Neural progenitor cell (in vitro differentiated cells): ENCODE results near the gene MRPL16. TPM values are rescaled to one million over a fixed set of nuclear protein-coding genes. Genes with fewer than 3 reads are reported as not detected.

Source experiments
- DNase-seq: peaks from one replicate; pipeline ENCODE4 v3.0.0-alpha.2; 2016; ENCODE audit warnings: low spot score
- H2AFZ ChIP-seq: fragments of 200-600 bp; sonication (generic); replicated peaks from 2 replicates; pipeline ENCODE4 v1.6.1; 2016; ENCODE audit warnings: antibody characterized with exemption
- H3F3A ChIP-seq: fragments of 200-600 bp; sonication (generic); 2 replicates; pipeline ENCODE4 v1.6.1; 2016; ENCODE audit warnings: antibody characterized with exemption, low read depth
- H3K27ac ChIP-seq: fragments of 200-600 bp; sonication (generic); 2 replicates; pipeline ENCODE4 v1.5.1; 2016; ENCODE audit warnings: mild to moderate bottlenecking
- H3K27me3 ChIP-seq: fragments of 200-600 bp; sonication (generic); 2 replicates; pipeline ENCODE4 v1.6.1; 2016; ENCODE audit warnings: mild to moderate bottlenecking, moderate library complexity
- H3K36me3 ChIP-seq: fragments of 200-600 bp; sonication (generic); 2 replicates; pipeline ENCODE4 v1.5.1; 2016
- H3K4me1 ChIP-seq: fragments of 200-600 bp; sonication (generic); 2 replicates; pipeline ENCODE4 v1.6.1; 2016; ENCODE audit warnings: mixed run types
- H3K4me2 ChIP-seq: fragments of 200-600 bp; sonication (generic); 2 replicates; pipeline ENCODE4 v1.6.1; 2016
- H3K4me3 ChIP-seq: fragments of 200-600 bp; sonication (generic); 2 replicates; pipeline ENCODE4 v1.5.1; 2016
- H3K79me2 ChIP-seq: fragments of 200-600 bp; sonication (generic); 2 replicates; pipeline ENCODE4 v1.6.1; 2016; ENCODE audit warnings: low read depth
- H3K9ac ChIP-seq: fragments of 200-600 bp; sonication (generic); 2 replicates; pipeline ENCODE4 v1.6.1; 2016
- H3K9me3 ChIP-seq: fragments of 200-600 bp; sonication (generic); 2 replicates; pipeline ENCODE4 v1.5.1; 2016; ENCODE audit warnings: low read depth
- H4K20me1 ChIP-seq: fragments of 200-600 bp; sonication (generic); 2 replicates; pipeline ENCODE4 v1.6.1; 2016; ENCODE audit warnings: low read depth
- H3K27ac Mint-ChIP-seq: 3 replicates; pipeline ENCODE4 v1.8.0; 2021; ENCODE audit warnings: mixed read lengths
- H3K27me3 Mint-ChIP-seq: 2 replicates; pipeline ENCODE4 v1.8.0; 2022; ENCODE audit warnings: low read depth, mild to moderate bottlenecking, inconsistent platforms, moderate library complexity, mixed read lengths; ENCODE audit not compliant: insufficient read depth
- H3K36me3 Mint-ChIP-seq: 3 replicates; pipeline ENCODE4 v1.8.0; 2021; ENCODE audit warnings: mixed read lengths
- H3K4me1 Mint-ChIP-seq: 3 replicates; pipeline ENCODE4 v1.8.0; 2021; ENCODE audit warnings: mixed read lengths
- H3K4me3 Mint-ChIP-seq: 3 replicates; pipeline ENCODE4 v1.8.0; 2021; ENCODE audit warnings: mild to moderate bottlenecking, moderate library complexity, mixed read lengths
- H3K9me3 Mint-ChIP-seq: 3 replicates; pipeline ENCODE4 v1.8.0; 2020; ENCODE audit warnings: mixed read lengths
- EZH2 ChIP-seq: fragments of 200-600 bp; sonication (generic); IDR thresholded peaks from 2 replicates; pipeline ENCODE4 v1.6.1; 2017; ENCODE audit warnings: antibody characterized with exemption, mild to moderate bottlenecking, moderate library complexity
- EZH2phosphoT487 ChIP-seq: fragments of 200-600 bp; sonication (generic); IDR thresholded peaks from 2 replicates; pipeline ENCODE4 v1.6.1; 2017; ENCODE audit warnings: antibody characterized with exemption
- total RNA-seq: library from RNA; depleted of rRNA; stranded (reverse); fragments of >200 nt; gene quantifications from 2 replicates; pipeline ENCODE4 v1.2.3, GENCODE V29; 2015; ENCODE audit warnings: low replicate concordance
- TF ChIP-seq, protein P1 (sequence below): fragments of 200-600 bp; sonication (generic); IDR thresholded peaks from 2 replicates; pipeline ENCODE4 v1.5.1; 2017; ENCODE audit warnings: antibody characterized with exemption, mild to moderate bottlenecking

MRPL16 gene
- total RNA-seq, 1 donor from 2014 or later, result 49.8 TPM

GRCh38 chr11:59761993-59762392, 48.6 kb downstream of the MRPL16 start:
- no peaks in the 10 kb centered on the region for H3K36me3 Mint-ChIP-seq

DNA sequence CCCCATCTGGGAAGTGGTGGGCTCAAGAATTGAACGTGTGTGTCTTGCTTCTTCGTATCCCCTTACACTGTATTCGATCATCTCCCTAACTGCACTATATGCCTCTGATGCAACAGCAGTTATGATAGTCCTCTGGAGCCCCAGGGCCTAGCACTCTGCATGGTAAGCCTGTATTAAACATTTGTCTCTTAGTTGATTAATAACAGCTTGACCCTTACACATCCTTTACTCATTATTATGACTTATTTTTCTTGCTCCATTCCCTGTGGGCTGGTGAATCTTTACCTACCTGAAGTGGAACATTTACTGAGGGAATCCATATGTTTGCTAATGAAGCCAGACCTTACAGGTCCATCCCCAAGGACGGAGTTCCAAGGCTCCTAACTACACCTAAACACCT, 49.8 kb downstream of the MRPL16 start:
- H3K27me3 ChIP-seq, result no peaks in the 10 kb centered on the region
- no peak overlapping the region for H3K4me3 ChIP-seq
- DNase-seq, result no peak
- no peaks in the 10 kb centered on the region for H3K9me3 ChIP-seq
- H4K20me1 ChIP-seq, result peaks cover 21% of the 10 kb centered on the region
- no peak for TF ChIP-seq EZH2
- no peak for TF ChIP-seq EZH2phosphoT487
- TF ChIP-seq, protein P1, sequence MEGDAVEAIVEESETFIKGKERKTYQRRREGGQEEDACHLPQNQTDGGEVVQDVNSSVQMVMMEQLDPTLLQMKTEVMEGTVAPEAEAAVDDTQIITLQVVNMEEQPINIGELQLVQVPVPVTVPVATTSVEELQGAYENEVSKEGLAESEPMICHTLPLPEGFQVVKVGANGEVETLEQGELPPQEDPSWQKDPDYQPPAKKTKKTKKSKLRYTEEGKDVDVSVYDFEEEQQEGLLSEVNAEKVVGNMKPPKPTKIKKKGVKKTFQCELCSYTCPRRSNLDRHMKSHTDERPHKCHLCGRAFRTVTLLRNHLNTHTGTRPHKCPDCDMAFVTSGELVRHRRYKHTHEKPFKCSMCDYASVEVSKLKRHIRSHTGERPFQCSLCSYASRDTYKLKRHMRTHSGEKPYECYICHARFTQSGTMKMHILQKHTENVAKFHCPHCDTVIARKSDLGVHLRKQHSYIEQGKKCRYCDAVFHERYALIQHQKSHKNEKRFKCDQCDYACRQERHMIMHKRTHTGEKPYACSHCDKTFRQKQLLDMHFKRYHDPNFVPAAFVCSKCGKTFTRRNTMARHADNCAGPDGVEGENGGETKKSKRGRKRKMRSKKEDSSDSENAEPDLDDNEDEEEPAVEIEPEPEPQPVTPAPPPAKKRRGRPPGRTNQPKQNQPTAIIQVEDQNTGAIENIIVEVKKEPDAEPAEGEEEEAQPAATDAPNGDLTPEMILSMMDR, result no peak
- Mint-ChIP-seq H3K4me3 (no peak overlapping the region), H3K27me3 (peaks cover 9% of the 10 kb centered on the region), H3K9me3 (no peaks in the 10 kb centered on the region), H3K4me1 (peaks cover 18% of the 10 kb centered on the region), H3K27ac (no peak overlapping the region), H3K36me3 (no peaks in the 10 kb centered on the region)
- H3F3A ChIP-seq, result peaks cover 6% of the 10 kb centered on the region
- peaks cover 6% of the 10 kb centered on the region for H3K4me1 ChIP-seq
- H3K9ac ChIP-seq, result no peak overlapping the region
- H3K36me3 ChIP-seq, result no peaks in the 10 kb centered on the region
- H2AFZ ChIP-seq, result no peak overlapping the region
- H3K79me2 ChIP-seq, result peaks cover 91% of the 10 kb centered on the region
- H3K4me2 ChIP-seq, result no peak overlapping the region
- H3K27ac ChIP-seq, result no peak overlapping the region

More at GRCh38 chr11:59761993-59762392, 48.6 kb downstream of the MRPL16 start:
- no peak overlapping the region for H3K4me3 Mint-ChIP-seq
- Histone ChIP-seq H3K4me3 (no peak overlapping the region), H3K27me3 (no peaks in the 10 kb centered on the region), H3K27ac (no peak overlapping the region), H3K4me1 (peaks cover 18% of the 10 kb centered on the region), H4K20me1 (peaks cover 18% of the 10 kb centered on the region), H3F3A (no peaks in the 10 kb centered on the region), H2AFZ (no peak overlapping the region), H3K79me2 (peaks cover 87% of the 10 kb centered on the region), H3K36me3 (no peaks in the 10 kb centered on the region), H3K9ac (no peak overlapping the region), H3K4me2 (no peak overlapping the region), H3K9me3 (no peaks in the 10 kb centered on the region)
- H3K27me3 Mint-ChIP-seq, result no peaks in the 10 kb centered on the region
- H3K9me3 Mint-ChIP-seq, result no peaks in the 10 kb centered on the region
- TF ChIP-seq EZH2, result no peak
- TF ChIP-seq, protein P1, result no peak
- no peak for TF ChIP-seq EZH2phosphoT487
- DNase-seq, result no peak
- H3K4me1 Mint-ChIP-seq, result peaks cover 15% of the 10 kb centered on the region
- H3K27ac Mint-ChIP-seq, result no peak overlapping the region

GRCh38 chr11:59759900-59760299, 50.7 kb downstream of the MRPL16 start:
- no peaks in the 10 kb centered on the region for H3K9me3 ChIP-seq
- H3K4me3 Mint-ChIP-seq, result no peak overlapping the region
- no peak for DNase-seq
- H3K27ac Mint-ChIP-seq, result no peak overlapping the region
- peaks cover 88% of the 10 kb centered on the region for H3K79me2 ChIP-seq
- no peaks in the 10 kb centered on the region for H3K27me3 ChIP-seq
- H3K9me3 Mint-ChIP-seq, result no peaks in the 10 kb centered on the region
- H3K9ac ChIP-seq, result no peak overlapping the region
- H3K4me2 ChIP-seq, result no peak overlapping the region
- no peaks in the 10 kb centered on the region for H3K36me3 ChIP-seq
- H3K4me1 ChIP-seq, result no peaks in the 10 kb centered on the region
- no peaks in the 10 kb centered on the region for H3K36me3 Mint-ChIP-seq
- H4K20me1 ChIP-seq, result peaks cover 21% of the 10 kb centered on the region
- H3K27me3 Mint-ChIP-seq, result peaks cover 9% of the 10 kb centered on the region
- H3K4me3 ChIP-seq, result no peak overlapping the region
- TF ChIP-seq EZH2 (no peak), EZH2phosphoT487 (no peak)
- TF ChIP-seq, protein P1, result no peak
- H2AFZ ChIP-seq, result no peak overlapping the region
- H3F3A ChIP-seq, result peaks cover 13% of the 10 kb centered on the region
- no peak overlapping the region for H3K27ac ChIP-seq
- peaks cover 18% of the 10 kb centered on the region for H3K4me1 Mint-ChIP-seq
